H9 (cell line): ENCODE data around the gene USP20. TPM values are rescaled to one million over a fixed set of nuclear protein-coding genes. Genes with fewer than 3 reads are reported as not detected.

Source experiments
- DNase-seq: peaks from one replicate; pipeline ENCODE4 v3.0.0-alpha.2; 2017
- H2AFZ ChIP-seq: one replicate; pipeline ENCODE4 v1.6.1; 2013; ENCODE audit warnings: mild to moderate bottlenecking, low read length, control low read depth, moderate library complexity
- H2AK5ac ChIP-seq: 2 replicates; pipeline ENCODE4 v1.6.1; 2013; ENCODE audit warnings: low read length, control low read depth, mixed read lengths; ENCODE audit not compliant: insufficient read length
- H2BK120ac ChIP-seq: one replicate; pipeline ENCODE4 v1.6.1; 2013; ENCODE audit warnings: low read depth, mild to moderate bottlenecking, low read length, control low read depth, inconsistent platforms; ENCODE audit not compliant: poor library complexity, severe bottlenecking
- H2BK12ac ChIP-seq: 2 replicates; pipeline ENCODE4 v1.6.1; 2013; ENCODE audit warnings: low read length, control low read depth, mixed read lengths, low read depth; ENCODE audit not compliant: insufficient read length
- H2BK15ac ChIP-seq: 2 replicates; pipeline ENCODE4 v1.6.1; 2013; ENCODE audit warnings: low read depth, low read length, control low read depth
- H2BK20ac ChIP-seq: one replicate; pipeline ENCODE4 v1.6.1; 2013; ENCODE audit warnings: low read depth, mild to moderate bottlenecking, low read length, control low read depth, inconsistent platforms; ENCODE audit not compliant: poor library complexity, severe bottlenecking
- H2BK5ac ChIP-seq: 2 replicates; pipeline ENCODE4 v1.6.1; 2013; ENCODE audit warnings: low read length, control low read depth, mixed read lengths; ENCODE audit not compliant: insufficient read length
- H3K14ac ChIP-seq: 2 replicates; pipeline ENCODE4 v1.6.1; 2013; ENCODE audit warnings: low read length, control low read depth; ENCODE audit not compliant: insufficient read depth
- H3K18ac ChIP-seq: 2 replicates; pipeline ENCODE4 v1.6.1; 2013; ENCODE audit warnings: low read depth, mild to moderate bottlenecking, mixed read lengths, low read length, control low read depth; ENCODE audit not compliant: insufficient read length
- H3K23ac ChIP-seq: 2 replicates; pipeline ENCODE4 v1.6.1; 2013; ENCODE audit warnings: low read length, control low read depth, mixed read lengths, low read depth; ENCODE audit not compliant: insufficient read length
- H3K23me2 ChIP-seq: 2 replicates; pipeline ENCODE4 v1.6.1; 2013; ENCODE audit warnings: low read depth, mild to moderate bottlenecking, mixed read lengths, low read length, control low read depth; ENCODE audit not compliant: insufficient read length, poor library complexity, severe bottlenecking
- H3K27ac ChIP-seq: 2 replicates; pipeline ENCODE4 v1.5.1; 2013; ENCODE audit warnings: low read length, control low read depth, mixed read lengths, low read depth; ENCODE audit not compliant: insufficient read length
- H3K27me3 ChIP-seq: 2 replicates; pipeline ENCODE4 v1.6.1; 2013; ENCODE audit warnings: low read length, control low read depth, inconsistent platforms; ENCODE audit not compliant: insufficient read depth
- H3K4ac ChIP-seq: 2 replicates; pipeline ENCODE4 v1.6.1; 2013; ENCODE audit warnings: low read depth, mild to moderate bottlenecking, control low read depth, inconsistent platforms, low read length, moderate library complexity
- H3K4me1 ChIP-seq: 2 replicates; pipeline ENCODE4 v1.6.1; 2013; ENCODE audit warnings: low read length, control low read depth, inconsistent platforms; ENCODE audit not compliant: insufficient read depth
- H3K4me2 ChIP-seq: 2 replicates; pipeline ENCODE4 v1.6.1; 2013; ENCODE audit warnings: low read length, control low read depth, mixed read lengths; ENCODE audit not compliant: insufficient read length, insufficient read depth
- H3K56ac ChIP-seq: 2 replicates; pipeline ENCODE4 v1.6.1; 2013; ENCODE audit warnings: low read depth, mild to moderate bottlenecking, mixed read lengths, low read length, control low read depth; ENCODE audit not compliant: insufficient read length
- H3K79me1 ChIP-seq: 2 replicates; pipeline ENCODE4 v1.6.1; 2013; ENCODE audit warnings: low read depth, mild to moderate bottlenecking, moderate library complexity, low read length, control low read depth, inconsistent platforms; ENCODE audit not compliant: insufficient read depth, poor library complexity, severe bottlenecking
- H3K79me2 ChIP-seq: 2 replicates; pipeline ENCODE4 v1.6.1; 2013; ENCODE audit warnings: low read length, control low read depth, inconsistent platforms; ENCODE audit not compliant: insufficient read depth
- H3K9ac ChIP-seq: 2 replicates; pipeline ENCODE4 v1.6.1; 2013; ENCODE audit warnings: low read length, control low read depth, mixed read lengths; ENCODE audit not compliant: insufficient read length; ENCODE audit errors: extremely low read depth
- H3K9me3 ChIP-seq: one replicate; pipeline ENCODE4 v1.6.1; 2013; ENCODE audit warnings: low read depth, low read length, inconsistent platforms; ENCODE audit not compliant: control insufficient read depth
- H3T11ph ChIP-seq: one replicate; pipeline ENCODE4 v1.6.1; 2013; ENCODE audit warnings: mild to moderate bottlenecking, low read length, control low read depth, inconsistent platforms
- H4K20me1 ChIP-seq: one replicate; pipeline ENCODE4 v1.6.1; 2013; ENCODE audit not compliant: control insufficient read depth, insufficient read length, insufficient read depth
- H4K5ac ChIP-seq: 2 replicates; pipeline ENCODE4 v1.6.1; 2013; ENCODE audit warnings: low read depth, mild to moderate bottlenecking, mixed read lengths, low read length, control low read depth; ENCODE audit not compliant: insufficient read length
- H4K8ac ChIP-seq: replicated peaks from 2 replicates; pipeline ENCODE4 v1.6.1; 2013; ENCODE audit warnings: low read length, control low read depth, mixed read lengths, low read depth; ENCODE audit not compliant: insufficient read length
- H4K91ac ChIP-seq: 2 replicates; pipeline ENCODE4 v1.6.1; 2013; ENCODE audit warnings: low read depth, mild to moderate bottlenecking, moderate library complexity, mixed read lengths, low read length, control low read depth; ENCODE audit not compliant: insufficient read length
- H3K27ac Mint-ChIP-seq, 3 experiments: 2 replicates in 2 of 3; 3 replicates in 1 of 3; pipeline ENCODE4 v1.8.0; 2020 to 2021; ENCODE audit warnings: mixed read lengths in 3 of 3, mild to moderate bottlenecking in 1 of 3, moderate library complexity in 1 of 3
- H3K27me3 Mint-ChIP-seq: 2 replicates; pipeline ENCODE4 v1.8.0; 2021; ENCODE audit warnings: low read depth, mild to moderate bottlenecking, moderate library complexity, mixed read lengths
- H3K36me3 Mint-ChIP-seq, 3 experiments: 2 replicates in 2 of 3; 3 replicates in 1 of 3; pipeline ENCODE4 v1.8.0; 2020 to 2021; ENCODE audit warnings: low read depth in 3 of 3, mixed read lengths in 3 of 3; ENCODE audit not compliant: insufficient read depth in 1 of 3
- H3K4me1 Mint-ChIP-seq, 2 experiments: 2 replicates each; pipeline ENCODE4 v1.8.0; 2020; ENCODE audit warnings: mixed read lengths in 2 of 2
- H3K4me3 Mint-ChIP-seq, 2 experiments: 2 replicates in 1 of 2; 3 replicates in 1 of 2; pipeline ENCODE4 v1.8.0; 2020 to 2021; ENCODE audit warnings: mild to moderate bottlenecking in 2 of 2, mixed read lengths in 2 of 2, moderate library complexity in 1 of 2
- H3K9me3 Mint-ChIP-seq, 2 experiments: 2 replicates in 1 of 2; 3 replicates in 1 of 2; pipeline ENCODE4 v1.8.0; 2020; ENCODE audit warnings: mild to moderate bottlenecking in 2 of 2, mixed read lengths in 2 of 2, moderate library complexity in 1 of 2
- CTCF ChIP-seq: fragments of 200-600 bp; sonication (generic); conservative IDR thresholded peaks from 3 replicates; pipeline ENCODE4 v1.8.0; 2021; ENCODE audit warnings: antibody characterized with exemption, mild to moderate bottlenecking
- WGBS: extraction: QIAGEN DNeasy Blood & Tissue Kit; methylation state at CpG from one replicate; pipeline ENCODE4 v1.1.7; 2013; ENCODE audit warnings: missing lambda C conversion rate, low lambda C conversion rate, mixed read lengths; ENCODE audit not compliant: insufficient read length; ENCODE audit errors: extremely low coverage; 5-methylcytosine and 5-hydroxymethylcytosine counted together
- total RNA-seq: library from RNA; stranded (reverse); gene quantifications from 2 replicates; pipeline ENCODE4 v1.2.1, GENCODE V29; 2021

Gene USP20
- total RNA-seq, 1 experiment from 2014 or later: 20.9 TPM

- H2BK12ac ChIP-seq: no peak within 1 kb of the TSS
- H3K79me1 ChIP-seq: peaks cover 3% of the 10 kb centered on the region
- peak; percentile 96 for DNase-seq
- H3K23ac ChIP-seq: no peak within 1 kb of the TSS
- Mint-ChIP-seq H3K4me1 (peaks cover 7 to 9% of the 10 kb centered on the region in 2 experiments), H3K9me3 (no peaks in the 10 kb centered on the region), H3K36me3 (peaks cover 11 to 51% (median 42%) of the 10 kb centered on the region in 3 experiments; a peak in 6 of 7 replicates), H3K4me3 (peak within 1 kb of the TSS; percentile 77 to 87), H3K27ac (peak within 1 kb of the TSS; percentile 49 to 88 (median 84); a peak in 5 of 7 replicates), H3K27me3 (no peaks in the 10 kb centered on the region)
- peaks cover 5% of the 10 kb centered on the region for H3K23me2 ChIP-seq
- no peak within 1 kb of the TSS for H4K5ac ChIP-seq
- H3K14ac ChIP-seq: peak within 1 kb of the TSS; percentile 98; the same call in 1 of the 2 replicates
- H2BK120ac ChIP-seq: no peak within 1 kb of the TSS
- peak within 1 kb of the TSS; percentile 90 for H3K9ac ChIP-seq
- H4K20me1 ChIP-seq: no peaks in the 10 kb centered on the region
- no peak within 1 kb of the TSS for H3K56ac ChIP-seq
- H3K4ac ChIP-seq: no peak within 1 kb of the TSS
- no peak within 1 kb of the TSS for H2BK15ac ChIP-seq
- no peaks in the 10 kb centered on the region for H3K4me1 ChIP-seq
- TF ChIP-seq CTCF: no peak
- no peak within 1 kb of the TSS for H4K91ac ChIP-seq
- H3K79me2 ChIP-seq: no peaks in the 10 kb centered on the region; the same call in 1 of the 2 replicates
- WGBS: no CpG with 5 or more reads among the region's 47 CpGs
- H3K18ac ChIP-seq: peak within 1 kb of the TSS; percentile 94
- H2AFZ ChIP-seq: no peak within 1 kb of the TSS
- H3K27me3 ChIP-seq: no peaks in the 10 kb centered on the region
- no peak within 1 kb of the TSS for H2BK20ac ChIP-seq
- H3T11ph ChIP-seq: no peak within 1 kb of the TSS
- H2BK5ac ChIP-seq: no peak within 1 kb of the TSS
- peak within 1 kb of the TSS; percentile 66 for H3K4me2 ChIP-seq
- H4K8ac ChIP-seq: no peak within 1 kb of the TSS
- H2AK5ac ChIP-seq: no peak within 1 kb of the TSS
- H3K9me3 ChIP-seq: no peaks in the 10 kb centered on the region
- no peak within 1 kb of the TSS for H3K27ac ChIP-seq
Measured at GRCh38 chr9:129823935-129824601, 11.2 kb upstream of the USP20 start, which contains the start of gene TOR1A. Gene TOR1A (minus strand): TSS chr9:129824136. CDS start chr9:129824085, 51 bp downstream.
